ENCODE data around the gene HMGXB3.

- TF ChIP-seq CTCF (IDR thresholded peaks at IDR 0.05) (no peak), POLR2A (IDR thresholded peaks at IDR 0.05) (no peak), EP300 (IDR thresholded peaks at IDR 0.05) (no peak)
Measured at GRCh38 chr5:150063638-150064037, 63.1 kb downstream of the HMGXB3 start.

All from ovary (tissue), 3 donors.